Gastroesophageal sphincter (tissue), 4 donors: Measurements from ENCODE around the gene KRTAP2-2. TPM values are rescaled to one million over a fixed set of nuclear protein-coding genes. Genes with fewer than 3 reads are reported as not detected.
"Not testable (repeated sequence)": the region's sequence is repeated elsewhere in the genome, so short reads cannot be mapped to it uniquely, and the experiment has no call there.

Experiments
- ATAC-seq: fragments of 150-250 bp; one replicate; pipeline ENCODE4 v1.9.1; 2016; ENCODE audit warnings: mild to moderate bottlenecking, moderate library complexity
- H3K27ac ChIP-seq, 4 donors: fragments of 200-600 bp; sonication (generic) in 3 of 4; 1 replicate in 3 of 4; 2 replicates in 1 of 4; pipeline ENCODE4 v1.5.1; 2016 to 2019
- H3K27me3 ChIP-seq: fragments of 200-600 bp; sonication (generic); one replicate; pipeline ENCODE4 v1.5.1; 2019
- H3K36me3 ChIP-seq, 2 donors: fragments of 200-600 bp; sonication (generic); one replicate each; pipeline ENCODE4 v1.5.1; 2019; ENCODE audit warnings: control low read depth in 1 of 2
- H3K4me1 ChIP-seq, 3 donors: fragments of 200-600 bp; sonication (generic); 1 replicate in 2 of 3; 2 replicates in 1 of 3; pipeline ENCODE4 v1.5.1; 2016 to 2019; ENCODE audit warnings: control low read depth in 2 of 3
- H3K4me3 ChIP-seq, 2 donors: fragments of 200-600 bp; sonication (generic); one replicate each; pipeline ENCODE4 v1.5.1; 2019; ENCODE audit warnings: mild to moderate bottlenecking in 1 of 2, moderate library complexity in 1 of 2
- H3K9me3 ChIP-seq, 3 donors: fragments of 200-600 bp; sonication (generic); one replicate each; pipeline ENCODE4 v1.5.1; 2017 to 2019; ENCODE audit warnings: control low read depth in 2 of 3
- CTCF ChIP-seq, 4 experiments: fragments of 200-600 bp in 2 of 4; fragments of 450-650 bp in 2 of 4; sonication (generic) in 1 of 4; IDR thresholded peaks; one replicate each; pipeline ENCODE4 v1.5.1; 2017 to 2019; ENCODE audit warnings: antibody characterized with exemption in 4 of 4, mild to moderate bottlenecking in 2 of 4, moderate library complexity in 2 of 4
- EP300 ChIP-seq: sonication (generic); formaldehyde crosslinking; IDR thresholded peaks from one replicate; pipeline ENCODE4 v1.6.1; 2017; ENCODE audit warnings: antibody characterized with exemption, mild to moderate bottlenecking
- POLR2A ChIP-seq, 2 donors: fragments of 450-650 bp; IDR thresholded peaks; one replicate each; pipeline ENCODE4 v1.6.1; 2017; ENCODE audit warnings: antibody characterized with exemption in 2 of 2, mild to moderate bottlenecking in 2 of 2, moderate library complexity in 1 of 2
- POLR2AphosphoS5 ChIP-seq: sonication (generic); formaldehyde crosslinking; IDR thresholded peaks from one replicate; pipeline ENCODE4 v1.6.1; 2017; ENCODE audit warnings: antibody characterized with exemption
- WGBS, 2 donors: methylation state at CpG; one replicate each; pipeline ENCODE4 v1.1.5; 2018; ENCODE audit warnings: low coverage in 1 of 2; 5-methylcytosine and 5-hydroxymethylcytosine counted together
- total RNA-seq, 4 donors: library from RNA; depleted of rRNA; stranded (reverse); fragments of >200 nt; gene quantifications; one replicate each; pipeline ENCODE4 v1.1.0, GENCODE V29; 2016

The KRTAP2-2 gene
- total RNA-seq, 4 donors from 2014 or later: not detected

- Histone ChIP-seq H3K4me3 (no peak overlapping the region), H3K27me3 (peaks cover 28% of the 10 kb centered on the region), H3K4me1 (no peaks in the 10 kb centered on the region), H3K9me3 (peaks cover 0 to 7% (median 0%) of the 10 kb centered on the region in 3 donors), H3K36me3 (no peaks in the 10 kb centered on the region), H3K27ac (no peak overlapping the region)
- no peak for ATAC-seq
- no peak for TF ChIP-seq POLR2AphosphoS5
- TF ChIP-seq EP300: no peak
- TF ChIP-seq CTCF (IDR thresholded peaks at IDR 0.05): no peak
- TF ChIP-seq POLR2A (IDR thresholded peaks at IDR 0.05): no peak
Measured at GRCh38 chr17:41052566-41052965, 2.5 kb downstream of the KRTAP2-2 start.

GRCh38 chr17:41049110-41049509 lies 5.9 kb downstream of the KRTAP2-2 start:
- TF ChIP-seq POLR2A (IDR thresholded peaks at IDR 0.05) (no peak), POLR2AphosphoS5 (no peak), EP300 (no peak), CTCF (IDR thresholded peaks at IDR 0.05) (no peak)
- Histone ChIP-seq H3K36me3 (no peaks in the 10 kb centered on the region), H3K4me1 (no peaks in the 10 kb centered on the region), H3K9me3 (peaks cover 0 to 4% (median 0%) of the 10 kb centered on the region in 3 donors), H3K27ac (no peak overlapping the region), H3K4me3 (no peak overlapping the region), H3K27me3 (peaks cover 33% of the 10 kb centered on the region)
- WGBS, 2 donors: 44 to 60% methylated on average over 2 of the region's 2 CpGs
- no peak for ATAC-seq

DNA sequence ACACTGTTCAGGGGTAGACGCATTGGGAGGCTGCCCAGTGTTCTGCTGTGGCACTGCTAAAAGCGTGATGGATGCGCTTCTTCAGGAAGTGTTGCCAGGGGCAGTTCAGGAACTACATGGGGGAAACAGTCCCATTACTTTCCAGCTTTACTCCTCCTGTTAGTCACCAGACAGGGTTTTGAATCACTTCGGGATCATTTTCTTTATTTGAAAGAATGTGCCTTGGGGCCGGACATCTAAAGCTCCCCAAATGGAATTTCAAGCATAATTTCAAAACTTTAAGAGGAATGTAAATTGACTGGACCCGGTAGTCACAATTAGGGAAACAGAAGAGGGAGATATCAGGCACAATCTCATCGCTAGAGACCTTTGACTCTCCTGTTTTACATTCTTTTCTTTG lies 6.6 kb downstream of the KRTAP2-2 start:
- Histone ChIP-seq H3K4me1 (no peaks in the 10 kb centered on the region), H3K27me3 (peaks cover 33% of the 10 kb centered on the region), H3K4me3 (no peak overlapping the region), H3K36me3 (no peaks in the 10 kb centered on the region), H3K27ac (no peak overlapping the region), H3K9me3 (peaks cover 0 to 6% (median 0%) of the 10 kb centered on the region in 3 donors)
- 46 to 57% methylated on average over 5 to 7 of the region's 7 CpGs for WGBS, 2 donors
- ATAC-seq: no peak
- no peak for TF ChIP-seq POLR2AphosphoS5
- no peak for TF ChIP-seq EP300
- no peak for TF ChIP-seq POLR2A (IDR thresholded peaks at IDR 0.05)
- TF ChIP-seq CTCF (IDR thresholded peaks at IDR 0.05): no peak

- ATAC-seq, H3K27ac ChIP-seq: not testable (repeated sequence)
- 35 to 60% methylated on average over 2 to 4 of the region's 33 CpGs for WGBS, 2 donors
Measured at GRCh38 chr17:41046735-41047465, 8.1 kb downstream of the KRTAP2-2 start, which contains the start of gene KRTAP2-1. Gene KRTAP2-1, minus strand, starts transcription at chr17:41047316. Its CDS starts 49 bp downstream, at chr17:41047267.

DNA sequence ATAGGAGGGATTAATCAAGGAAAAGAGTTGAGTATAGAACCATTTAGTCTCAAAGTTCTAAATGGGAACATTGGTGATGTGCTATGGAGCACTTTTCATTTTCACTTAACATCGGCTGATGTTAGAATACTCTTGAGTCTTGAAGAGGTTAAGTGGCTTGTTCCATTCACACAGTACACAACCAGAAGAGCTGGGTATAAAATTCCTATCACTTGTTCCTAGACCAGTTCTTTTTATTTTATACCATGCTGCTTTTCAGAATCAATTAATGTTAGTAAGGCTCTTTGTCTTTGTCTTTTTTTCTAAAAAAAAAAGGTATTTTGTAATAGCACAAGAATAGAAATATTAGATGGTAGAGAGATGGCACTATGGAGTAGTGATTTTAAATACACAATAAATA lies 12.1 kb downstream of the KRTAP2-2 start:
- no peak for ATAC-seq
- 92 to 100% methylated on average over 1 of the region's 1 CpG for whole genome bisulfite sequencing, 2 donors
- TF ChIP-seq CTCF (IDR thresholded peaks at IDR 0.05): no peak
- TF ChIP-seq EP300: no peak
- TF ChIP-seq POLR2A (IDR thresholded peaks at IDR 0.05): no peak
- TF ChIP-seq POLR2AphosphoS5: no peak

More at GRCh38 chr17:41046735-41047465, 8.1 kb downstream of the KRTAP2-2 start, which contains the start of gene KRTAP2-1:
- Histone ChIP-seq H3K27me3 (peaks cover 33% of the 10 kb centered on the region), H3K9me3 (peaks cover 0 to 12% (median 0%) of the 10 kb centered on the region in 3 donors)
- H3K36me3 ChIP-seq, H3K4me3 ChIP-seq, H3K4me1 ChIP-seq: not testable (repeated sequence)

DNA sequence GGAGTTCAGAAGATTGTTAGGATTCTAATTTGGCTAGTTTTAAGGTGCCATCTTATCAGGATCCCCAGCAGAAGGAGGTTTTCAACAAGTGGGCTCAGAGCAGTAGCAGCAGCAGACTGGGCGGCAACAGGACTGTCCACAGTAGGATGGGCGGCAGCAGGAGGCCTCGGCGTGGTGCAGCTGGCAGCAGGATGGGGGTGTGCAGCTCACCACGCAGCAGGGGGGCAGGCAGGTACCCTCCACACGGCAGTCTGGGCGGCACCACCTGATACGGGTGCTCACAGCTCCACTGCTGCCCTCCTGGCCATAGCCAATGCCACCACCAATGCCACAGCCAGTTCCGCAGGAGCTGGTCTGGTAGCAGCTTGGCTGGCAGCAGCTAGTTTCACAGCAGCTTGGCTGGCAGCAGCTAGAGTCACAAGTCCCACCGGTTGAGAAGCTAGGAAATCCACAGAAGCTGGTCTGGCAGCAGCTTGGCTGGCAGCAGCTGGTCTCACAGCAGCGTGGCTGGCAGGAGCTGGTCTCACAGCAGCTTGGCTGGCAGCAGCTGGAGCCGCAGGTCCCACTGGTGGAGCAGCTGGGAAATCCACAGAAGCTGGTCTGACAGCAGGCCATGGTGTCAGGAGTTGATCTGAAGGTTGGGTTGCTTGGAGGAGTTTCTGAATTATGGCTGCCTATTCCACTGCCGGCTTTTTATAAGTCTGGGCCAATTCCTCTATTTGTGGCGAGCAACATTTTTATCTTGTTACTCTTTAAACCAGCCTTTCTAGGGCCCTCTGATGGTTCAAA lies 14.1 kb downstream of the KRTAP2-2 start, which contains the start of gene KRTAP1-1:
Gene KRTAP1-1 (minus strand): TSS at position 668 of the 789 bp plus-strand sequence. CDS start 53 bp downstream, at position 615.
- not testable (repeated sequence) for ATAC-seq, H3K4me3 ChIP-seq, H3K4me1 ChIP-seq, H3K36me3 ChIP-seq, H3K27ac ChIP-seq, H3K27me3 ChIP-seq
- H3K9me3 ChIP-seq: peaks cover 0 to 12% (median 0%) of the 10 kb centered on the region in 3 donors
- 45 to 71% methylated on average over 2 of the region's 14 CpGs for WGBS, 2 donors

More for the DNA sequence above, 12.1 kb downstream of the KRTAP2-2 start:
- Histone ChIP-seq H3K4me1 (no peaks in the 10 kb centered on the region), H3K27me3 (peaks cover 14% of the 10 kb centered on the region), H3K27ac (no peak overlapping the region), H3K36me3 (no peaks in the 10 kb centered on the region), H3K4me3 (no peak overlapping the region), H3K9me3 (peaks cover 0 to 12% (median 0%) of the 10 kb centered on the region in 3 donors)
